ENCODE results near the gene GPR180.
A peak's percentile ranks its signal among the peaks of the same experiment; 100 is the strongest.

The GPR180 gene

DNA sequence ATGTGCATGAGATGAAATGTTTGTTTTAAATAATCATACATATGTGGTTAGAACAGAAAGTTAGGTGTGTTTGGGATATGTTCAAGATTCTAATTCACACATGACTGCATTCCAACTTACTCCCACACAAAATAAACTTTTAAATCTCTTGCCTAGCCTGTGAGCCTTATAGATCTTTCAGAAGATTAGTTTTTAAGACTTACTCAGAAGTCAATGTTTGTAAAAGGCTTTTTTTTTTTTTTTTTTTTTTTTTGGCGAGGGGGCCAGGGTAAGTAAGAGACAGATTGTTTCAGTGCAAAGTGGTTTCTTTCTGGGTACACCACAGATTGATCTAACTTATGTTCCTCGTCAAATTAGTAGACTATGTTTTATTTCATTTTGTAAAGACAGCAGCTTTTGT is 39.1 kb downstream of the GPR180 start:
- no peak for DNase-seq (ENCODE audit: low read depth in 3 of 3, low spot score in 1 of 3)

DNA sequence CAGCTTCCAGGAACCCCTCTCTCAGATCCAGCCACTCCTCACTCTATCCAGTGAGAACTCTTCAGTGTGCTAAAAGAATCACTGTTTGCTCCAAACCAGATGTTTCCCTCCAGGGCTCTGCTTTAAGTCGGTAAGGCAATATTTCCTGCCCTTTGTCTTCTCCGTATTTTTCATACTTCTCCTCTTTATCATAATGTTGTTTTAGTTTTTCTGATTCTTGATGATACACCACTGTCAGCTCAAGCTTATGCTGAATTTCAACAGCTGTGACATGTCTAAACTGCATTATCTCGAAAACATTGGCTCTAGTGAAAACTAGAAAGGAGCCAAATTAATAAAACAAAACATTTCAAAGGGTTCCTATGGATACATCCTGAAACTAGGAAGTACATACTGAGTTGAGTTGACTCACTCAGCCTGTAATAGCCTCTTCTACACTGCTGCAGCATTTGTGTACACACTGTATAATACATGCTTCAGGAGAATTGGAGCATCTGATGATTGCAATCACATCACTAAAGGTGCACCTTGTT is 39.8 kb downstream of the GPR180 start:
- DNase-seq (ENCODE audit: low read depth in 3 of 3, low spot score in 1 of 3): no peak

DNA sequence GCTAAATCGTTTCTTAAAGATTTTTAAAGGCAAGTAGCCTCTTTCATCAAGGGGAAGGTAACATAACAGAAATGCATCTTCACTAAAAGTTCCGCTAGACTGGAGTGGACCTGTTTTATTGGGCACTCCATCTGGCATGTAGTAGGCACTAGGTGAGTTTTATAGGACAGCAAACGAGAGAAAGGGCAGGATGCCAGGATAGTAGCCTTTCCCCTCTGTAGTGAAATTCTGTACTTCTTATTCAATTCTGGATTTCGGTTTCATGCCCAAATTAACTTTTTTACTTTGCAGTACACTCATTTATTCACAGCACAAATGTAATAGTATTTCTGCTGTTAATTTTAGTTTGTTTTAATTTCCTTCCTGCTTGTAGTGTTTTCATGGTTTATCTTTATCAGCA is 45.2 kb downstream of the GPR180 start:
- no peak for DNase-seq (ENCODE audit: low read depth in 3 of 3, low spot score in 1 of 3)

DNA sequence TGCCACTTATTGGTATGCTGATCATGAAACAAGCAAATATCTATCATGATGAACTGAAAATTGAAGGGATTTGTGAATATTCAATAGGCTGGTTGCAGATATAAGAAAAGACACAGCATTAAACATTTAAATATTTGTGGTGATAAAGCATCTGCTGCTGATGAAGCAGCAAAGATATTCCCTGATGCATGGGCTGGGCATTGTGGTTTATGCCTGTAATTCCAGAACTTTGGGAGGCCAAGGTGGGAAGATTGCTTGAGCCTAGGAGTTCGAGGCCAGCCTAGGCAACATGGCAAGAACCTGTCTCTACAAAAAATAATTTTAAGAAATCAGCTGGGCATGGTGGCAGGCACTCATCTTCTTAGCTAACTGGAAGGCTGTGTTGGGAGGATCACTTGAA is 54.5 kb downstream of the GPR180 start:
- no peak for DNase-seq (ENCODE audit: low read depth in 3 of 3, low spot score in 1 of 3)

DNA sequence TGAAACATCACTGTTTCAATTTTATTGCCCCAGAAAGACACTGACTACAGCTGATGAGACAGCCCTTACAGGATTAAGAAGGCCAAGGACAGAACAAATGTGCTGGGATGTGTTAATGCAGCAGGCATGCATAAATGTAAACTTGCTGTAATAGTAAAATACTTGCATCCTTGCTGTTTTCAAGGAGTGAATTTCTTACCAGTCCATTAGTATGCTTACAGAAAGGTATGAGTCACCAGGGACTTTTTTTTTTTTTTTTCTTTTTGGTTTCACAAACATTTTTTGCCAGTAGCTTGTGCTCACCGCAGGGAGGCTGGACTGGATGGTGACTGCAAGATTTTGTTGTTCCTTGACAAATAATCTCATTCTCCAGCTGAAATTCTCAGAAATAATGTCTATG is 55.1 kb downstream of the GPR180 start:
- DNase-seq (ENCODE audit: low read depth in 3 of 3, low spot score in 1 of 3): no peak

DNA sequence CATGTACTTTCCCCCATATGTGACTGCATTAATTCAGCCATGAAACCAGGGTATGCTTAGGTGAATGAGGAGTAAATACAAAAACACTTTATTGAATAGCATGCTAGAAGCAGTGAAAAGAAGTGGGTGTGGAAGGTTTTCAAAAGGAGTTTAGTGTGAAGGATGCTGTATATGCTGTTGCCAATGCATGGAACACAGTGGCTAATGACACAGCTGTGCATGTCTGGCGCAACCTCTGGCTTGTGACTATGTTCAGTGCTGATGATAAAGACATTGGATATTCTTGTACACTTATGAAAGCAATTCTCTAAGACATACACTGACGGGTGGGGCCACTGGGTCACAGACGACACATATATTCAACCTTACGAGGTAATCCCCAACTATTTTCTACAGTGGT is 55.5 kb downstream of the GPR180 start:
- no peak for DNase-seq (ENCODE audit: low read depth in 3 of 3, low spot score in 1 of 3)

DNA sequence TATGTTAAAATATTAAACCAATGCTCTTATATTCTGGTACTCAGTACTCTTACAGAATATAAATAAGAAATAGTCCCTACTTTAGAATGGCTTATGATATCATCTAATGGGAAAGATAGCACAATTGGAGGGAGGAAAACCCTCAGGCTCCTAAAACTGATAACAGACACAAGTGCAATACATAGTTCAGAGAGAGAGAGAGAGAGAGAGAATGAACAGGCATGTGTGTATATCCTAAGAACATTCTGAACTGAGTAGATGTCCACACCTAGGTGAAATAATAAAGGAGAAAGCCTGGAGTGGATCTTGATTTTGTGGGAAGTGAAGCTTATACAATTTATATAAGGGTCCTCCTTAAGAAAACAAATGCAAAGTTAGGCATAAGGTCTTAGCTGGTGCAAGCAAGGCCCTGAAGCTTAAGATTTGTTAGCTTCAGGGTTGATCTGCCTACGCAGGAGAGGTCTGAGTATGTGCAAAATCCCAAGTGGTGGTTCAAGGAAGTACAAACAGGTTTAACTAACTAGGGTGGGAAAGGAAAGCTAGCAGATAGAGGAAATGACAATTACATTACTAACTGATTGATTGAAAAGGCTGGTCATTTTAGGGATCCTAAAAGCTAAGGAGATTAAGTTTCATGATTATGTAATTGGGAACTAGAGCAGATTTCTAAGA is 57.4 kb downstream of the GPR180 start:
- no peak for DNase-seq (ENCODE audit: low read depth in 3 of 3, low spot score in 1 of 3)

DNA sequence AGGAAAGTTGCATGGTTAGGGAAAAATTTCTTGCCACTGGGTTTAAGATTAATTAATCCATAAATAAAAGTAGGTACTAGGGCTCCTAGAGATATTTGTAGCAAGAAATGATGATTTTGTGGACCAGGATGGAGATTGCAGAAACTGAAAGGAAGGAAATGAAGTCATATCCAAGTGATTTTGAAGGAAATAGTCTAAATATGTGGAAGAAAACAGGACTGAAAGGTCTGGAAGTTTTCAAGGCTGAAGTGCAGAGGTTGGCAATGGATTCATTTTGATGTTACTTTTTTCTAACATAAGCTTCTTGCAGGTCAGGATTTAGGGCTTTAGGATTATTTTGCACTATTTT is 57.9 kb downstream of the GPR180 start:
- no peak for DNase-seq (ENCODE audit: low read depth in 3 of 3, low spot score in 1 of 3)

DNA sequence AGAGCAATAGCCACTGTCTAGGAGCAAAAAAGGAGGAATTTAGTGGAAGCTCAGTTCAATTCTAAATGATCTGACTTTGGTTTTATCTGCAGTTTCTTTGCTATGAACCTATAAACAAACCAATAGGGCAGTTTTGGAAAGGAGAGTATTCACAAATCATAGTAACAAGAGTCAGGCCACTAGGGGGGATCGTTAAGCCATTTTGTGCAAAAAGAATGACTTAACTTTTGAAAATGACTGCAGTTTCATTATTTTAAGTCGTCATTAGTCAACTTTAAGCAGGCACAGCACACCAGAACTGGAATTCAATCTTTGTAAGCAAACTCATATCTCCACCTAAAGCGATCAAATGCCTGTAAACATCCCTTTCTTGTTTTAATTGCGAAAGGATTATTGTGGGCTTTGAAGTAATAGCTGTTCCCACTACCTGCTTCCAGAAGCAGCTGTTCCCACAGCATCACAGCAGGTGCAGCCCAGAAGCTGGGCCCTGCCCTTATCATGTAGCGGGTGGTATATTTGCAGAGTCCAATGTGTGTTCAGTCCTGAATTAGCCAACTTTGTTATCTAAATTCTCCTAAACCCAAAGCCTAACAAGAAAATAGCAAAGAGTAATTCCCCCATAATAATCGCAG is 59.2 kb downstream of the GPR180 start:
- DNase-seq (ENCODE audit: low read depth in 3 of 3, low spot score in 1 of 3): no peak

DNA sequence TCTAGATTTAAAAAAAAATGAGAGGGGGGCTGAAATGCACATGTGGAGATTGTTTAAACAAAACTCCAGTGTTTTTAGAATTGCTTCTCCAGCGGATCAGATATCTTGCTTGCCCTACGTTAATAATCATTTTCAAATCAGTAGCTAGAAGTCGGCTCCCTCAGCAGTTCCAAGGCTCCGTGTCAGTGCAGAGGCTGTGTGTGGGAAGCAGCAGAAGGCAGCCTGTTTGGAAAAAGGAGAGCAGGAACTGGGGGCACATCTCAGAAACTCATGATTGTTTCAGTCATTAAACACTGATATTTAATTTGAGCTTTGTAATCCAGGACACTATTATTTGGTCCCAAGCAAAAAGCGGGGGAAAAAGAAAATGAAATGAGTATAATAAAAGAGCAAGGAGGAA is 59.7 kb downstream of the GPR180 start:
- no peak for DNase-seq (ENCODE audit: low read depth in 3 of 3, low spot score in 1 of 3)

DNA sequence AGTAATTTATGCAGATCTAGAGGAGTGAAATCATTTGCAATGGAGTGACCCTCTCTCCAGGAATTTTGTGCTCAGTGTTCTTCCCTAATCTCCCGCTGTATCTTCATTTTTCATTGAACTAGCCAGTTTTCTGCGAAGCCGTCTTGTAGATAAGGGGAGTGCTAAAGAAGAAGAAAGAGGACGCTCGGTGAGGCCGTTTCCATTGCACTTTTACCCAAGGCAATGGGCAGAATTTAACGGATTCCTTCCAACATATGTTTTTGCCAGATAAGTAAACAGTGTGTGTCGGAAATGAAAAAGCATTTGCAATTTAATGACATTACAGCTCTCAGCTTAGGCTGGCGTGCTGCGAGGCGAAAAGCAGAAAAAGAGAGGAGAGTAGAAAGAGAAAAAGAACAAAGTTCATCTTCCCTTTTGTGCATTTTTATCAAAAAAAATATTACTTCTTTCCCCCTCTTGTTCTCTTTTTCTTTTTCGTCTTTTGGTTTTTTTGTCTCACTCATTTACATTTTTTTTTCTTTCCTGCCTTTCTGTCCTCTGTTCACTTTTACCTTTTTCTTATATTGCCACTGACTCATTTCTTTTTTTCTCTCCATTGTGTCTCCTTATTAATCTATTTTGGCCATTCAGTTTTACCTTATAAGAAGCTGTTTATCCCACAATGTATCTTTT is 60.8 kb downstream of the GPR180 start:
- no peak for DNase-seq (ENCODE audit: low read depth in 3 of 3, low spot score in 1 of 3)

DNA sequence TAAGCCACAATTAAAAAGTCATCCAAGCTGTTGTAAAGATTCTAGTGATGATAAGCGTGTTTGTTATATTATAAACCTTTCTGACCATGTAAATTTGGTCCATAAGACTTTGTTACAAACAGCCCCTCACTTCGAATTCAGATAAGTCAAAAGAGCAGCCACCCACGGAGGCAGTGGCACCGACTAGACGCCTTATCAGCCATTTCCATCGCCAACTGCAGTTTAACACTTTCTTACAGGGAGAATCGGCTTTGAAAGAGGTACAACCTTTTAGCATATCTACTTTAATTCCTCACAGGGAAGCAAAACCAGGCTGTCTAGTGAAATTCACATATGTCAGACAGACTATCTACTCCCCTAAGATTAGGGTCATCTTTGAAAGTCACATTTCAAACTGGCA is 63.2 kb downstream of the GPR180 start:
- DNase-seq (ENCODE audit: low read depth in 3 of 3, low spot score in 1 of 3): no peak

DNA sequence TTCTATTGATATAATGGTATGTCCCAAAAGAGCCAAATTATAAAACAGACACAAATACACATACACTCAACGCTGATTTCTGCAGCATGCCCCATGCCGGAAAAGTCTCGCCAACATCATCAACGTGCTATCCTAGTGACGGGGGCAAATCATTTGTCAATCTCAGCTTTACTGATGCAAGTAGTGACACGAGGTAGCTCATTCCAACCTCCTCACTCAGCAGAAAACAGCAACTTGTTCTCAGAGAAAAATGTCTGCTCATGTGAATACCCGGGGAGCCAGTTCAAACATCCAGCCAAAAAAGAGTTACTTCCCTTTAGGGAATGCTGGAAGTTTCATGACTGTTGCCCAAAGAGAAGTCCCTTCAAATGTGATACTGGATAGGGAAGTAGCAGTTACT is 64.4 kb downstream of the GPR180 start:
- no peak for DNase-seq (ENCODE audit: low read depth in 3 of 3, low spot score in 1 of 3)

DNA sequence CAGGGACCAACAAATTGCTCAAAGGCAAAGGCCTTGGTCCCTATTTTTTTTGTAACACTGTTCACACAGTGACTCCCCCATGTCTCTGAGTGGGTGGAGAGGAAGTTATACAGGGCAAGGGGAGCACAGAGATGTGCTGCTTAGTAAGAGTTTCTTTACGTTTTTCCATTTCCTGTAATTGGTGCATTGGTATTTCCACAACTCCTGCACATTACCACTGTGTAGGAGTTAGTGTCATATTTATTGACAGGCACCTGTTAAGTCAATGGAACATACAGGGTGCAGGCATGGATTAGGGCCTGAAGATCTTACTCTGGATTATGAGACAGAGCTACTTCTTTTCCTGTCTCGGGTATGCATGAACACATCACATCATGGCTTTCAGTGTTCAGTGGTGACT is 65.5 kb downstream of the GPR180 start:
- no peak for DNase-seq (ENCODE audit: low read depth in 3 of 3, low spot score in 1 of 3)

DNA sequence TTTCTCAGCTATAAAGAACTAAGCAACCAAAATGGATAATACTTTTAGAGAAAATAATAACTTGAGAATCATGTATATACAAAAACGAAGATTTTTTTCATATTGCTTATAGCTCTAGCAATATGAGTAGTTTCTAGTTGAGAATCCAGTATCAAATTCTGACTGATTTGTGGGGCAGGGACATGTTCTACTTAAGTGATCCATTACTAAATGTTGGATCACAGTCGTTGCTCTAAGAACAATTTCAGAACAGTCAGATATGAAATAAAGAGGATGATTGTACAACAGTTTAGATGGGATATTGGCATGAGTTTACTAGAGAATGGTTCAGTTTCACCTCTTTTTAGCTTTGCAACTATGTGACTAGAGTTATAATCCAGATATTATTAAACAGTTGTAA is 70.7 kb downstream of the GPR180 start:
- DNase-seq (ENCODE audit: low read depth in 3 of 3, low spot score in 1 of 3): no peak

DNA sequence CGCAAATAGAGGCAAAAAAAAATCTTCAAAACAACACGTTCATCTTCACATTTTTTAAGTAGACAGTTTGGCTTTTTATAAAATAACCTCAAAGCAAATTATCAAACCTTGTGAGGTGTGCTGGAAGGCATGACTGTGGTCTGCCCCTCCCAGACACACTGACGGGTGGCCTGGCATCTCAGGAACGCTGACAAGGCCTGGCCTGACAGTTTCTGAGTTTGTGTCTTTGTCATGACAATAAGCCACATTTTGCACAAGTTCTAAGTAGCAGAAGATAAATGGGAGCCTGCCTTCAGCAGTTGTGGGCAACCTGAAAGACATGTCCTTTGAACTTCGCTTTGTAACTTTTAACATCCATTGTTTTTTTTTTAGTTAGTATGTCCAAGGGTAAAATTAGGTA is 72.2 kb downstream of the GPR180 start:
- DNase-seq (ENCODE audit: low read depth in 3 of 3, low spot score in 1 of 3): no peak

DNA sequence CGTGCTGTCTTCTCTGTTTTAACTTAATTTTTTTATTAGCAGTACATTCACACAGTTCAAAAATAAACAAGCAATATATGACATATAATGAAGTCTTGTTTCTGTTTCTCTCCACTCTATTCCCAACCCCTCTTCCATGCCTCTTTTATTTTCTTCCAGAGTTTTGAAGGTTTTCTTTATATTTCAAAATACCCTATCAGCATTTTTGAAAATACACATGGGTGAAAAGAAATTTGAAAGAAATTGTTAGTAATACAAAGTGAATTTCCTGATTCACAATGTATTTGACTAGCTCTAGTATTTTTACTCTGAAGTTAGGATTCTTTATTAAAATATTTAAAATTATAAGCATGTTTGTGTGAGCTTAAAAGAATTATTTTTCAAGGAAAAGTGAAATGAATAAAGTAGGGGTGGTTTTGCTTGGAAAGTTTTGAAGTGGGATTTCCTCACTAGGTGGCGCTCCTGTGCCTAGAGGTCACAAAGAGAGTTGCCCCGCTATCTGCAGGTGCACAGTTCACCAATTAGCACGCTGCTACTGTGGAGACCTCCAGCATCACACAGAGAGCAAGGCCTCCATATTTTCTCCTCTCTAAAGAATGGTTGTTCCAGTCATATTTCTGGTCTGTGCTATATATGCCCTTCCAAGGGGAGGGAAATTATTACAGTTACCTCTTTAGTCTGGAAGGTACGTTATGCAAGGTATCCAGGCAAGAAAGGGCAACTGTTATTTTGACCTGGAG is 73.1 kb downstream of the GPR180 start:
- DNase-seq (ENCODE audit: low read depth in 3 of 3, low spot score in 1 of 3): peak in 2 of 3 donors; percentile 8 to 29

DNA sequence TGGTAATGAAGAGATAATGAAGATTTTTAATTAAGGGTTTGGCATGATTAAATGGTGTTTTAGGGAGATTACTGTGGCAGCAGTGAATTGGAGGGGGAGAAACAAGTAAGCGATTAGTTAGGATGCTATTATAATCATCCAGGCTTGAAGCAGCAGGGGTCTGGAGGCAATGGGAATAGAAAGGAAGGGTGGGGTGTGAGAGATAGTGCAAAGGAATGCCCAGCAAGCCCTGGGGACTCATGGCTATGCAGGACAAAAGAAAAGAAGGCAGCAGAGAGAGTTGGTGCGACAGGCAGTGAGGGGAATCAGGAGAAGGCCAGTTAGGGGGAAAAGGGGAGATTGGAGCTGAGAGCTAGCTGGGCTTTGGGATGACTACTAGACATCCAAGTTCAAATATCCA is 76.1 kb downstream of the GPR180 start:
- no peak for DNase-seq (ENCODE audit: low read depth in 3 of 3, low spot score in 1 of 3)

DNA sequence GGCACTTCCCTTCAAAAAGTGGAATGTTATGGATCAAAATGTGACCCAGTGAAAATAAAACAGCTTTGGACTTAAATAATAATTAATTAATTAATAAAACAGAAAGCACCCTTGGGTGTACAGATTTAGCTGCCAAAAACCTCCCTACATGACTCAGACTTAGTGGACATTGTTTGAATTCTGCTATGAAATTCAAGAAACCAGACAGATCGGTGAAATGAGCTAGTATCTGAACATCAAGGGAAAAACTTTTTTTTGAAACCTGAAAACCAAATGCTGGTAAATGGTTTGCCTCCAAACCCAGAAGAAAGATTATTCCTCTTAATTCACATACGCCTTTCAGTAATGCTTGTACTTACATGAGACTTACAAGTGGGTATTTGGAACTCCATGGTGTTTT is 77.2 kb downstream of the GPR180 start:
- no peak for DNase-seq (ENCODE audit: low read depth in 3 of 3, low spot score in 1 of 3)

DNA sequence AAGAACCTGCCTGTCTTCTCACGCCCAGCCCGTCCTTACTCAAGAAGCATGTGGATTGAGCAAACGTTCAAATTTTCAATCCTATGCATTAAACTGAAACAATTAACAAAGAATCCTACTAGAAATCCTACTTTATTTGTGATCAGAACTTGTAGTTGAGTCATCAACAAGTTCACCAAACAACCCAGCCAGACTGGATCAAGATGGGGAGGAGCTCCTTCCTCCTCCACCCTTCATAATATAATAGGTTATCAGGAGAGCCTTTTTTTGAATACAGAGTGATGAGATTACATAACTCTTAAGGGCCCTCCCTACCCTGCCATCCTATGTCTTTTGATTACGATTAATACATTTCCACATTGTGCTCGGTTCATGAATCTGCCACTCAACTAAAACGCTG is 78.0 kb downstream of the GPR180 start:
- DNase-seq (ENCODE audit: low read depth in 3 of 3, low spot score in 1 of 3): no peak

DNA sequence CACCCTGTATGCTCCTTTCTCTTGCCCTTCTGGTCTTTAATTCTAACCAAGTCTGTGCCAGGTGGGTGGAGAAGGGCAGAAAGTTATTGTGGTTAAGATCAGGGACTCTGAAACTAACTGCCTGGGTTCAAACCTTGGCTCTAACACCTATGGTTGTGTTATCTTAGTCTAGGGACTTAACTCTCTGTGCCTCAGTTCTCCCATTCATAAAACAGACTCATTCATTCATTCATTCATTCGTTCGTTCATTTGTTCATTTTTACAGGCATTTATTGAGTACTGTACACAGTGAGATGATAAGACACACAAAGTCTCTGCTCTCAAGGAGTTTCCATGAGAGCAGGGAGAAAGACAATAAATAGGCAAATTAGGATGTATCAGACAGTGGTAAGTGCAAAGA is 80.6 kb downstream of the GPR180 start:
- DNase-seq (ENCODE audit: low read depth in 3 of 3, low spot score in 1 of 3): no peak

DNA sequence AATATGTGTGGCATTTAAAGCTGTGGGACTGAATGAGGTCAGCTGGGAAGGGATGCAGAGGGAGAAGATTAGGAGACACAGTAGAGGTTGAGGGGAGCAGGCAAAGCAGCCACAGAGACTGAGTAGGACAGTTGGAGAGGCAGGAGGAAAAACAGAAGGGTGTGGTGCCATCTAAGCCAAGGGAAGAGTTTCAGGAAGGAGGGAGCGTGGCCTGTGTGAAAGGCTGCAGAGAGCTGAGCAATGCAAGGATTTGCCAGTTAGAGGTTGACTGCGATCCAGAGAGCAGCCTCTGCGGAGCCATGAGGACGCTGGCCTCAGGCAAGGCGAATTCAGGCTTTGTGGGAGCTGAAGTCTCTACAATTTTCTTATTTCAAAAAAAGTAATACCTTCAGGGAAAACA is 81.8 kb downstream of the GPR180 start:
- DNase-seq (ENCODE audit: low read depth in 3 of 3, low spot score in 1 of 3): no peak

Measured in stimulated activated CD4-positive, alpha-beta T cell treated with anti-CD3 and anti-CD28 coated beads, TNF-alpha, amount 100 ng/mL, for 1 hour (primary cell).